GM19438 (cell line): ENCODE data around the gene ATP13A1.
A peak's percentile ranks its signal among the peaks of the same experiment; 100 is the strongest.

Source experiments
- ATAC-seq: cut with Tn5 transposase; IDR thresholded peaks from one replicate; pipeline ENCODE4 v1.9.1; 2021; ENCODE audit warnings: low read depth; ENCODE audit not compliant: unreplicated experiment

The ATP13A1 gene

DNA sequence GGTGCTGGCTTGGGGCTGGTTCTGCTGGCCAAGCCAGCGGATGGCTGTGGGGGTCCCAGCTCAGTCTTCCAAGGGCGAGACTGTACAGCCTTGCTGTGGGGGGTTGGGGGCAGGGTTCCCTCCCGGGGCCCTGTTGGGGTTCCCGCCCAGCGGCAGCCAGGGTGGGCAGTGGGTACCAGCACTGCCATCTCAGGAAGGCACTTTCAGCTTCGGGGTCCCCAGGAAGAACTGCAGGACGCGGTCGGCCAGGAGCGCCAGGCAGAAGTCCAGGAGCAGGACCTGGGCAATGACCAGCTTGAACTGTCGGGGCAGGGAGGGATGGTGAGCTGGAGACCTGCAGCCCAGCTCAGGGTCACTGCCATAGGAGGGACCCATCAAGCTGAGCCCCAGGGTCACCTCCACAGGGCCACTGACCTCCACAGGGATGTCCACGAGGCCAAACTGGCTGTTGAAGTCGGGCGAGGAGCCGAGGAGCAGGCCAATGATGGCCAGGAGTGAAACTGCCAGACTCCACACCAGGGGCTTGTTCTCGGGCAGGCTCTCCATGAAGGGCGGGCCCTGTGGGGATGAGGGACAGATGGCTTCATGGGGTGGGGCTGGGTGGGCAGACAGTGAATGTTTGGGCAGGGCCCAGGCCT, 18.1 kb downstream of the ATP13A1 start:
- ATAC-seq = no peak

GRCh38 chr19:19644054-19644388, 19.5 kb downstream of the ATP13A1 start:
- no peak for ATAC-seq

DNA sequence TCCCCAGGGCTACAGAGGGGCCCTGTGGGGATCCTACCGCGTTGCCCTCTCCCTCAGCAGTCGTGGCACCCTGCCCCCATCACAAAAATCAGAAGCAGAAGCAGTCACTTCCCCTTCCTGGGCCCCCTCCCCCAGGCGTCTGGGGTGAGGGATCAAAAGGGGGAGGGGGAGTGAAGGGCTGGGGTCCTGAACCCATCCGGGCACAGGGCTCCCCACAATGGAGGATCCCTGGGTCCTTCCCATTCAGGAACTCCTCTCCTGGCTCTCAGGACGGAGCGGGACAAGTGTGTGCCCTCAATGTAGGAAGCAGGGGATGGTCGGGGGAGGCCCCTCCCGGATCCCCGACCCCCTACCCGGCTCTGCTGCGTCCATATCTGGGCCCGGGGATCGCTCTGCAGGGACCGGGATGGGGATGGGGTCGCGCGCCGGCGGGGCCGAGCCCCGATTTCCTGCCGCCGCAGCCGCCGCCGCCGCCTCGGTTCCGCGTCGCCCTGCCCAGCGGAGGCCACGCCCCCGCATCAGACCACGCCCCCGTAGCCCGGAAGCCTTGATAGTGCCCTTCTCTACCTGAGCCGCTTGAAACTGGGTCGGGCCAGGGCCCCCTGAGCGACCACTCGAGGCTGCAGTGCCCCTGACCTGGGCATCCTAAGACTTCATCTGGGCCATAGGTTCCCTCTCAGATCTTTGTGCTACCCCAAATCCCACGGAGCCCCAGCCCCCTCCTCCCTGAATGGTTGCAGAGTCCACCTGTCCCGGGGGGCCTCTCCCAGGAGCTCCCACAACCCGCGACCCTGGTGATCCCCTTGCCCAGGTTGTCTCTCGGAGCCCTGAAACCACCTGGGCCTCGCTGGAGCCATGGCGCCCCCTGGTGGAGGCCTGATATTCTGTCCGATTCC, 20.1 kb downstream of the ATP13A1 start, which contains the start of gene GMIP:
Gene GMIP (minus strand): TSS at position 500 of the 896 bp plus-strand sequence. CDS start 128 bp downstream, at position 372.
- ATAC-seq = peak; percentile 76

- no peak for ATAC-seq
Measured at GRCh38 chr19:19642506-19643157, 20.8 kb downstream of the ATP13A1 start.

DNA sequence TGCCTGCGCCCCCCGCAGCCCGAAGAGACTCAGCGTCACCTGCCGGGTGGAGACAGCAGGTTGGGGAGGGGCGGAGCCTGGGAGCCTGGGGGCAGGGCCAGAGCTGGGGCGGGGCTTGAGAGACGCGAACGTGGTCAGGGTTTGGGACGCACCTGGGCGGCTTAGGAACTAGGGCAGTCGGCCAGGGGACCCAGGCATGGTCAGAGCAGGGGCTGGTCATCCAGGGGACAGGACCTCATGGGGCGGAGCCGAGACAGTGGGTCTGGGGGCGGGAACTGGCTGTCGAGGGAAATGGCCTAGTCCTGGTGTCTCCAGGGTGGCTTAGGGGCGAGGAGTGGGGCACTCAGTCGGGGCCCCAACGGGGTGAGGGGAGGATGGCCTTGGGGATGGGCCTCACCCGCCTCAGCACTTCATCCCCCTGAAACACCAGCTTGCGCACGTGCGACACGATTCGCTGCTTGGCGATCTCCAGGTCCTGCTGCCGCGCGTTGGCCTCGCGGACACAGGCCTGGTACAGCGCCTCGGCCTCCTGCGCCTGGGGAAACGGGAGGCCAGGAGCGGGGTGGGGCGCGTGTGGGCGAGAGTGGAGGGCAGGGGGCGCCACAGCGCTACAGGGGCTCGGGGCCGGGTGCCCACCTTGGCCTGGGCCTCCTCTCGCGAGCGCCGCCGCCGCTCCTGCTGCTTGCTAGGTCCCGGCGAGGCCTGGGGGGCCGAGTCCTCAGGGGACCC, 25.8 kb downstream of the ATP13A1 start:
- ATAC-seq = no peak

GRCh38 chr19:19637186-19637522, 26.3 kb downstream of the ATP13A1 start:
- no peak for ATAC-seq

DNA sequence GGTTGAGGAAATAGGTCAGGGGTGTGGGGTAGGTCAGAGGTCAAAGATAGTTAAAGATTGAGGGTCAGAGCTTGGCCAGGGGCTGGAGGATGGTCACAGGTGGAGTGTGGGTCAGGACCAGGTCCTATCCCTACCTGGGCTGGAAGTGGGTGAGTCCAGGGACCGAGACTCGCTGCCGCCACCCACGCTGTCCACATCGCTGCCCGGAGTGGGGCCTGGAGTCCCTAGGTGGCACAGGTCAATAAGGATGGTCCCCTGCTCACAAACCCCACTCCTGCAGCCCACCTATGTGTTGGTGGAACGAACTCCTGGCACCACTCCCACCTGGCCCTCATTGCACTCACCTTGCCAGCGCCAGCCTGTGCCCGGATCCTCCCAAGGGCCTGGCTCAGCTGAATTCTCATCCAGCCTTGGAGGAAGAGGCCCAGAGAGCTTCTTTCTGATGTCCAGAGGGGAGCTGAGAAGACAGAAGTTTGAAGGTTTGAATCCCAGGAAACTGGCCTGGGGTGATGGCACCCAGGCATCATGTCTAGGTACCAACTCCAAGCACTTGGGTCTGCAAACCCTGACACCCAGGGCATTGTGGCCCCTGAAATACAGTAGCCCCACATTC, 26.8 kb downstream of the ATP13A1 start:
- no peak for ATAC-seq

DNA sequence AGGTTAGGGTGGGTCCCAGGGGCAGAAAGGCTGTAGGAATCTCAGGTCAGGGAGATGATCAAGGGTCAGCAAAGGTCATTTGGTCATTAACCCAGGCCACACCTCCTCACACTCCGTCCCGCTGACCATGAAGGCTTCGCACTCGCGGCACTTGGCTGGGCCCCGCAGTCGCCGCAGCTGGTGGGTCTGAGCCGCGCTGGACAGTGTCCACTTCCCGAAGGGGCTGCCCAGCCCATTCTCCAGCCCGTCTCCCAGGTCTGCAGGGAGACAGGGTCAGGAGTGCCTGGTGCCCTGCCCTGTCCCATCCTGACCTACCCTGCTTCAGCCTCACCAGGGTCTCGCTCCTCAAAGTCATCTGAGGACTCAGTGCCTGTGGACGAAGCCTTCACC, 28.2 kb downstream of the ATP13A1 start:
- no peak for ATAC-seq

DNA sequence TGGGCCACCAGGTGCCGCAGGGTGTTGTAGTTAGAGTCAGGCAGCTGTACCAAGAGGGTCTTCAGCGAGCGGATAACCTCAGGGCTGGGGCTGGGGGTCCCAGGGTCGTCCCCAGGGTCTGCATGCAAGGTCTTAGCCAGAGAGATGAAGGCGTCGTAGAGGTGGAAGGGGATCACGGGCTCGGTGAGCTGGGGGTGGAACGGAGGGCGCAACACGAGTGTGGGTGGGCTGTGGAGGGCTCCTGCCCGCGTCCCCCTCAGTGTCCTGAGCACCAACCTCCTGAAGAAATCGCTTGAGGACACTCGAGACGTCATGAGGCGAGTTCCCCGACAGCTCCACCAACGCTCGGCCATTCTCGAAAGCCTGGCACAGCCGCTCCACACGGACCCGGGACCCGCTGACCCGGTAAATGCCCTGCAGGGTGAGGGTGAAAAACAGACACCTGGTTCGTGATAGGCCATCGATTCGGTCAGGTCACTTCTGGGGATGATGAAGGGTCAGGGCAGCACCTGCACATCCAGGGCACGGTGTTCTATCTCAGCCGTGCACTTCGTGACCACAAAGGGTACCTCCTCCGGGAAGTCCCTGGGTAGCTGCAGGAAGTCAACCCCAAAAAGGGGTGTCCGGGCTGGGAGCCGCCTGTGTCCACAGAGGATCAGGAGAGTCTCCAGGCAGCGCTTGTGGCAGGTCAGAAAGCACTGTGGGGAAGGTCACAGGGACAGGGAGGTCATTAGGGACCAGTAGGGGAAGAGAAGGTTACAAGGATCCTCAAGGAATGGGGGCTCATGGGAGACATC, 28.8 kb downstream of the ATP13A1 start:
- no peak for ATAC-seq

DNA sequence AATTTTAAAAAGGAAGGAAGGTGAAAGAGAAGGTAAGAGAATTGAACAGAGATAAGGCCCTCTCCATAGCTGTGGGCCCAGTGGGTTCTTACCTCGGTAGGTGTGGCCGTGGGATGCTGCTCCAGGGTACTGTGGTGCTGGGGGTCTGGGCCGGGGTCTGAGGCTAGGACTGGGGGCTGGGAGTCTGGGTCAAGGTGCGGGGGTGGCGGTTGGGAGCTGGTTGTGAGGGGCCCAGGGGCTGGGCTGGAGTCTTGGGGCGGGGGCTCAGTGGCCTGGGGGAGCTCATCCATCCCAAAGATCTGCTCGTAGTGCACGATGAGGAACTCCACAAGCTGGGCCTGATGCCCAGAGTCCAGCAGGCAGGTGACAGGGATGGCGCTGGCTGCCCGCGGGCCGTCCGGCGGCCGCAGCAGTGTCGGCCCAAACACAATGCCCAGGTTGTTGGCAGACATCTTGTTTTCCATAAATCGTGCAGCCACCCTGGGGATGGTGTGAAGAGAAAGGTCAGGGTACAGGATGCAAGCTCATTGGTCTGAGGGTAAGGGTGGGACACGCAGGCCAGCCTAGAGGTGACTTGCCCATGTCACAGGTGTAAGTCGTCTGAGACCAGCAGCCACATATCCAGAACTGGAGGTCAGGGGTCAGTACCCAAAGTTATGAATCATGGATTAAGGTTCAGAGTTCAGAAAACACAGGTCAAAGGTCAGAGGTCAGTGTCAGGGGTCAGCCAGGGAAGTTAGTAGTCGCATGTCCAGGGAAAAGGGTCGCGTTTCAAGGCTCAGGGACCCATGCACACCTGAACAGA, 29.6 kb downstream of the ATP13A1 start:
- no peak for ATAC-seq

GRCh38 chr19:19632661-19633060, 30.8 kb downstream of the ATP13A1 start:
- ATAC-seq = no peak

- ATAC-seq = no peak
Measured at GRCh38 chr19:19631346-19631745, 32.1 kb downstream of the ATP13A1 start.

DNA sequence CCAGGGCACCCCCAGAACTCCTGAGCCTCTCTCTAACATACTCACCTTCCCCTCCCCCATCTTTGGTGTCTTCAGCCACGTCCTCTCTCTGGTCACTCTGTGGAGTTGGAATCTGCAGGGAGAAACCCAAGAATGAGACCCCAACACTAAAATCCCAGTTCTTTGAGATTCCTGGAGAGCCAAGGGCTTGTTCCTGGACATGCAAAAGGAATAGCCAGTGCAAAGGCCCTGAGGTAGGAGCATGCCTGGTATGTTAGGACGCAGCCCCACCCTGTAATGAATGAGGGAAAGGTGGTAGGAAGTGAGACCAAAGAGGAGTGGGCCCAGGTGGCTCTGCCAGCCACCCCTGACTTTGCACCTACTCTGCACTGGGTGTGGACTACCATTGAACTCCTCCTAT, 33.0 kb downstream of the ATP13A1 start:
- ATAC-seq = no peak

DNA sequence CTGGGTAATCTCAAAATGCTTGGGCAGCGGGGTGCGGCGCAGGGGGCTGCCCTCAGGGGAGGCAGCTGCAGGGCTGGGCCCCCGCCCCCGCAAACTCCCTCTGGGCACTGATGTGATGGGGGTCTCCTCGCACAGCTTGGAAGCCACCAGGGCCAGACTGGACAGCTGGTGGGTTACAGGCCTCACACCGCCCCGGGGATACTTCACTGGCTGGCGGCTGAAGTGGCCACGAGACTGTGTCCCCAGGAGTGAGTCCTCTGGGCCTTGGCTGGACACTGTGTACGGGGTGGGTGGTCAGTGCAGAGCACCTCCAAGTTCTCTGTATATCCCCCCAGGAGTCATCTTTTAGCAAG, 33.4 kb downstream of the ATP13A1 start:
- no peak for ATAC-seq

DNA sequence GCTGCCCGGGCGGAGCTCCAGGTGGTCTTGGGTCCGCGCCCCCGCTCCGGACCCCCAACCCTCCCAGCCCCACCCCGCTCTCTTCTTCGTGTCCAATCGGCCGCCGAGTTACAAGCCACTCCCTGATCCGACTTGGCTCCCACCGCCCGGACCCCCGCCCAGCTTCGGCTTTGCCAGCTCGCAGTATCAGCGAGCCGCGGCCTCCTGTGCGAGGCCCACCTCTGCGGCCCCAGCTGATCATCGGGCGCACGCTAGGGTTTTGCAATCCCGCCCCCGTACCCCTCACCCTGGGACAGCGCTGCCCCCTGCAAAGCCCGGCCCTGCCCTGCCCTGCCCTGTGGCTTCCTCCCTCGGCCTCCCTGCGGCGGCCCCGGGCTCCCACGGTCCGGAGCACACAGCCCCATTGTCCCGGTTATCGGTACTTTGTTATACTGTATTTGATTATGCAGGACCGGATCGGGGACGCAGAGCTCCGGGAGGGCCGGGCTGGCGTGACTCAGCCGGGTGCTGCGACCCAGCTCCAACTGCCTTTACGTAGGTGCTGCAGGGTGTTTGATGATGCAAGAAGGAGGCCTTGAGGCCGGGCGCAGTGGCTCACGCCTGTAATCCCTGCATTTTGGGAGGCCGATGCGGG, 34.9 kb downstream of the ATP13A1 start:
- ATAC-seq = peak; percentile 10

- ATAC-seq = peak; percentile 65
Measured at GRCh38 chr19:19627621-19628500, 35.6 kb downstream of the ATP13A1 start, which contains the start of gene LPAR2. TSS of gene LPAR2 (minus strand) at chr19:19628220. CDS start at chr19:19627275, 945 bp downstream.
